Body of pancreas (tissue), 4 donors: ENCODE measurements around the gene MS4A7. TPM values are rescaled to one million over a fixed set of nuclear protein-coding genes. Genes with fewer than 3 reads are reported as not detected.

Experiments used
- ATAC-seq: fragments of 150-250 bp; one replicate; pipeline ENCODE4 v1.9.1; 2016
- DNase-seq, 4 donors: peaks; one replicate each; pipeline ENCODE4 v3.0.0-alpha.2; 2019
- H3K27ac ChIP-seq, 4 donors: fragments of 200-600 bp; sonication (generic); 1 replicate in 3 of 4; 2 replicates in 1 of 4; pipeline versions ENCODE4 v1.5.1 to v1.6.1; 2016 to 2019; ENCODE audit warnings: mild to moderate bottlenecking in 1 of 4, mixed read lengths in 1 of 4, moderate library complexity in 1 of 4
- H3K27me3 ChIP-seq, 2 donors: fragments of 200-600 bp; sonication (generic); one replicate each; pipeline ENCODE4 v1.6.0; 2016; ENCODE audit warnings: mild to moderate bottlenecking in 1 of 2
- H3K36me3 ChIP-seq, 2 donors: fragments of 200-600 bp; sonication (generic); replicated peaks in 1 of 2; 2 replicates each; pipeline ENCODE4 v1.5.1; 2016; ENCODE audit warnings: low read depth in 2 of 2; ENCODE audit not compliant: insufficient read depth in 1 of 2
- H3K4me1 ChIP-seq: fragments of 200-600 bp; sonication (generic); one replicate; pipeline ENCODE4 v1.6.0; 2016
- H3K4me3 ChIP-seq, 2 donors: fragments of 200-600 bp; sonication (generic); 1 replicate in 1 of 2; 2 replicates in 1 of 2; pipeline ENCODE4 v1.5.1; 2016 to 2019
- H3K9me3 ChIP-seq, 3 donors: fragments of 200-600 bp; sonication (generic); 1 replicate in 2 of 3; 2 replicates in 1 of 3; pipeline ENCODE4 v1.5.1; 2016
- CTCF ChIP-seq, 7 experiments: fragments of 450-650 bp in 4 of 7; fragments of 200-600 bp in 3 of 7; sonication (generic) in 3 of 7; IDR thresholded peaks; one replicate each; pipeline ENCODE4 v1.5.1; 2016 to 2019; ENCODE audit warnings: antibody characterized with exemption in 7 of 7
- POLR2A ChIP-seq, 3 donors: fragments of 450-650 bp; IDR thresholded peaks; one replicate each; pipeline ENCODE4 v1.6.1; 2016; ENCODE audit warnings: antibody characterized with exemption in 3 of 3, mild to moderate bottlenecking in 2 of 3
- WGBS, 2 donors: methylation state at CpG; one replicate each; pipeline ENCODE4 v1.1.5; 2017; 5-methylcytosine and 5-hydroxymethylcytosine counted together
- intact Hi-C: fragments of 100-400 bp; cut with DNase I; formaldehyde crosslinking; loops from one replicate; pipeline ENCODE4 v1.15.1; 2023
- total RNA-seq, 2 donors: library from RNA; depleted of rRNA; stranded (reverse); fragments of >200 nt; gene quantifications; one replicate each; pipeline ENCODE4 v1.1.0, GENCODE V29; 2016

MS4A7 gene
- total RNA-seq, result 10 to 100 TPM in 1 of 2 donors, 1 to 10 TPM in 1; 9.2 to 10.9 TPM

GRCh38 chr11:60378354-60378753, at the start of gene MS4A7:
Gene MS4A7, plus strand, starts transcription at chr11:60378532. Its CDS starts 4,610 bp downstream, at chr11:60383142.
- no peaks in the 10 kb centered on the region for H3K36me3 ChIP-seq
- H3K27ac ChIP-seq, result peak within 1 kb of the TSS in 1 of 4 donors; percentile 67
- intact Hi-C loops, result no loop called here
- 46 to 67% methylated on average over 3 of the region's 3 CpGs for WGBS, 2 donors
- ATAC-seq (no peak), DNase-seq (peak in 2 of 4 donors; percentile 21 to 58)
- H3K4me1 ChIP-seq, result no peaks in the 10 kb centered on the region
- no peaks in the 10 kb centered on the region for H3K9me3 ChIP-seq
- H3K4me3 ChIP-seq, result no peak within 1 kb of the TSS
- peak in 2 of 3 donors; percentile 36 to 68 for TF ChIP-seq POLR2A (IDR thresholded peaks at IDR 0.05)
- TF ChIP-seq CTCF (IDR thresholded peaks at IDR 0.05), result no peak
- no peaks in the 10 kb centered on the region for H3K27me3 ChIP-seq

- no peaks in the 10 kb centered on the region for H3K36me3 ChIP-seq
- no peak overlapping the region for H3K27ac ChIP-seq
- no peaks in the 10 kb centered on the region for H3K27me3 ChIP-seq
- intact Hi-C loops, result no loop called here
- no peak for TF ChIP-seq CTCF (IDR thresholded peaks at IDR 0.05)
- no peak for TF ChIP-seq POLR2A (IDR thresholded peaks at IDR 0.05)
- H3K4me1 ChIP-seq, result no peaks in the 10 kb centered on the region
- ATAC-seq (no peak), DNase-seq (no peak)
- 49 to 69% methylated on average over 3 of the region's 3 CpGs for WGBS, 2 donors
- no peak overlapping the region for H3K4me3 ChIP-seq
- H3K9me3 ChIP-seq, result no peaks in the 10 kb centered on the region
Observed at GRCh38 chr11:60332846-60333245, 45.5 kb upstream of the MS4A7 start.

- DNase-seq (peak; percentile 61 to 76 (median 70)), ATAC-seq (peak; percentile 74)
- Histone ChIP-seq H3K27me3 (no peaks in the 10 kb centered on the region), H3K4me1 (no peaks in the 10 kb centered on the region), H3K9me3 (no peaks in the 10 kb centered on the region), H3K36me3 (no peaks in the 10 kb centered on the region), H3K27ac (no peak overlapping the region), H3K4me3 (no peak overlapping the region)
- peak; percentile 48 to 73 (median 60) for TF ChIP-seq CTCF (IDR thresholded peaks at IDR 0.05)
- no peak for TF ChIP-seq POLR2A (IDR thresholded peaks at IDR 0.05)
- intact Hi-C loops, result no loop called here
- WGBS, 2 donors, result 0 to 5% methylated on average over 1 to 2 of the region's 2 CpGs
Observed at GRCh38 chr11:60334005-60334620, 44.2 kb upstream of the MS4A7 start.

- no peak for TF ChIP-seq POLR2A (IDR thresholded peaks at IDR 0.05)
- TF ChIP-seq CTCF (IDR thresholded peaks at IDR 0.05), result no peak
- no peaks in the 10 kb centered on the region for H3K36me3 ChIP-seq
- H3K4me3 ChIP-seq, result no peak overlapping the region
- no peaks in the 10 kb centered on the region for H3K27me3 ChIP-seq
- no peaks in the 10 kb centered on the region for H3K4me1 ChIP-seq
- intact Hi-C loops, result no loop called here
- no peaks in the 10 kb centered on the region for H3K9me3 ChIP-seq
- WGBS, 2 donors, result 84 to 91% methylated on average over 6 to 7 of the region's 7 CpGs
- no peak overlapping the region for H3K27ac ChIP-seq
- ATAC-seq, result no peak
- DNase-seq, result no peak
Observed at GRCh38 chr11:60336767-60337391, 41.5 kb upstream of the MS4A7 start.
